NCI-H1417 treated with DMSO at 0.1 percent for 48 hours (cell line): Measurements from ENCODE around the gene FOXE3.

ENCODE experiments used
- DNase-seq: peaks from one replicate; lab custom pipeline; 2025; lab: John Stamatoyannopoulos, UW

Gene FOXE3

GRCh38 chr1:47415728-47416318, at the start of gene FOXE3:
Gene FOXE3, plus strand, starts transcription at chr1:47416285. Its CDS starts 31 bp downstream, at chr1:47416316.
- DNase-seq: no peak

- DNase-seq: no peak
These were observed 48.4 kb upstream of the FOXE3 start for GRCh38 chr1:47367651-47368050.

GRCh38 chr1:47371016-47371517, 45.0 kb upstream of the FOXE3 start:
- DNase-seq: no peak

GRCh38 chr1:47374501-47374900, 41.6 kb upstream of the FOXE3 start:
- DNase-seq: no peak

- DNase-seq: no peak
These were observed 37.9 kb upstream of the FOXE3 start for GRCh38 chr1:47378147-47378546.

GRCh38 chr1:47380699-47381098, 35.4 kb upstream of the FOXE3 start:
- no peak for DNase-seq

- no peak for DNase-seq
These were observed 33.6 kb upstream of the FOXE3 start for GRCh38 chr1:47382399-47382983.

- no peak for DNase-seq
These were observed 32.0 kb upstream of the FOXE3 start for GRCh38 chr1:47384083-47384482.

- DNase-seq: no peak
These were observed 31.1 kb upstream of the FOXE3 start for GRCh38 chr1:47385020-47385419.

GRCh38 chr1:47386268-47386667, 29.8 kb upstream of the FOXE3 start:
- no peak for DNase-seq

GRCh38 chr1:47388030-47388890, 27.8 kb upstream of the FOXE3 start:
- DNase-seq: no peak

GRCh38 chr1:47388891-47389238, 27.2 kb upstream of the FOXE3 start:
- no peak for DNase-seq

- DNase-seq: no peak
These were observed 26.4 kb upstream of the FOXE3 start for GRCh38 chr1:47389731-47390130.

- DNase-seq: no peak
These were observed 25.2 kb upstream of the FOXE3 start for GRCh38 chr1:47390843-47391242.

GRCh38 chr1:47393141-47393540, 22.9 kb upstream of the FOXE3 start:
- no peak for DNase-seq

GRCh38 chr1:47395433-47395832, 20.7 kb upstream of the FOXE3 start:
- no peak for DNase-seq

GRCh38 chr1:47396671-47397196, 19.4 kb upstream of the FOXE3 start:
- DNase-seq: no peak

GRCh38 chr1:47399138-47399845, 16.8 kb upstream of the FOXE3 start:
- no peak for DNase-seq

GRCh38 chr1:47399846-47400155, 16.3 kb upstream of the FOXE3 start:
- no peak for DNase-seq

GRCh38 chr1:47401761-47402160, 14.3 kb upstream of the FOXE3 start:
- no peak for DNase-seq

- no peak for DNase-seq
These were observed 13.5 kb upstream of the FOXE3 start for GRCh38 chr1:47402591-47402990.

GRCh38 chr1:47403321-47403910, 12.7 kb upstream of the FOXE3 start:
- no peak for DNase-seq
